KMS-11 (cell line): ENCODE results near the gene FAM3B.
"Not testable (repeated sequence)": the region's sequence is repeated elsewhere in the genome, so short reads cannot be mapped to it uniquely, and the experiment has no call there.

ENCODE experiments used
- H2AFZ ChIP-seq: fragments of 200-600 bp; sonication (generic); 2 replicates; pipeline ENCODE4 v1.6.1; 2016; ENCODE audit warnings: antibody characterized with exemption, mixed run types, low read depth
- H3K27ac ChIP-seq: fragments of 200-600 bp; sonication (generic); 2 replicates; pipeline ENCODE4 v1.6.1; 2016; ENCODE audit warnings: mild to moderate bottlenecking, mixed run types
- H3K27me3 ChIP-seq: fragments of 200-600 bp; sonication (generic); 2 replicates; pipeline ENCODE4 v1.6.1; 2017; ENCODE audit warnings: mild to moderate bottlenecking, low read depth, mixed run types, moderate library complexity; ENCODE audit not compliant: insufficient read depth
- H3K36me3 ChIP-seq: fragments of 200-600 bp; sonication (generic); 2 replicates; pipeline ENCODE4 v1.6.1; 2017; ENCODE audit warnings: mild to moderate bottlenecking, mixed run types; ENCODE audit not compliant: insufficient read depth
- H3K4me1 ChIP-seq: fragments of 200-600 bp; sonication (generic); 2 replicates; pipeline ENCODE4 v1.6.1; 2016; ENCODE audit warnings: mild to moderate bottlenecking, low read depth, mixed run types; ENCODE audit not compliant: poor library complexity, severe bottlenecking
- H3K4me2 ChIP-seq: fragments of 200-600 bp; sonication (generic); 2 replicates; pipeline ENCODE4 v1.7.0; 2016; ENCODE audit warnings: mild to moderate bottlenecking, mixed run types
- H3K4me3 ChIP-seq: fragments of 200-600 bp; sonication (generic); IDR thresholded peaks from 2 replicates; pipeline ENCODE4 v1.6.1; 2017; ENCODE audit warnings: low read depth, low read length, mixed read lengths; ENCODE audit not compliant: insufficient read depth
- H3K79me2 ChIP-seq: fragments of 200-600 bp; sonication (generic); 2 replicates; pipeline ENCODE4 v1.6.1; 2016; ENCODE audit warnings: low read depth, mixed run types; ENCODE audit not compliant: insufficient read depth
- H3K9ac ChIP-seq: fragments of 200-600 bp; sonication (generic); 2 replicates; pipeline ENCODE4 v1.6.1; 2016; ENCODE audit warnings: mild to moderate bottlenecking, mixed run types
- H4K20me1 ChIP-seq: fragments of 200-600 bp; sonication (generic); 2 replicates; pipeline ENCODE4 v1.6.1; 2016; ENCODE audit warnings: mild to moderate bottlenecking, mixed run types; ENCODE audit not compliant: insufficient read depth
- CTCF ChIP-seq: fragments of 200-600 bp; sonication (generic); conservative IDR thresholded peaks from 2 replicates; pipeline ENCODE4 v1.6.1; 2017; ENCODE audit warnings: low read depth, mild to moderate bottlenecking, antibody characterized with exemption, low read length, moderate library complexity, mixed read lengths

FAM3B gene

GRCh38 chr21:41359286-41359685 is 42.7 kb downstream of the FAM3B start:
- no peaks in the 10 kb centered on the region for H3K79me2 ChIP-seq
- no peak overlapping the region for H3K9ac ChIP-seq
- H3K27me3 ChIP-seq, result no peaks in the 10 kb centered on the region
- no peak for TF ChIP-seq CTCF
- no peak overlapping the region for H3K4me3 ChIP-seq
- H4K20me1 ChIP-seq, result no peaks in the 10 kb centered on the region
- H3K27ac ChIP-seq, result no peak overlapping the region
- H3K4me1 ChIP-seq, result peaks cover 33% of the 10 kb centered on the region
- no peaks in the 10 kb centered on the region for H3K36me3 ChIP-seq
- H2AFZ ChIP-seq, result no peak overlapping the region
- H3K4me2 ChIP-seq, result no peak overlapping the region

GRCh38 chr21:41359754-41360071 is 43.1 kb downstream of the FAM3B start:
- H3K36me3 ChIP-seq, H2AFZ ChIP-seq, H4K20me1 ChIP-seq, H3K9ac ChIP-seq, H3K4me3 ChIP-seq, H3K27me3 ChIP-seq, H3K79me2 ChIP-seq, H3K27ac ChIP-seq, H3K4me2 ChIP-seq: not testable (repeated sequence)
- H3K4me1 ChIP-seq, result peaks cover 31% of the 10 kb centered on the region

- H3K4me2 ChIP-seq, result no peak overlapping the region
- H4K20me1 ChIP-seq, result no peaks in the 10 kb centered on the region
- no peak for TF ChIP-seq CTCF
- no peak overlapping the region for H2AFZ ChIP-seq
- H3K4me3 ChIP-seq, result no peak overlapping the region
- H3K36me3 ChIP-seq, result no peaks in the 10 kb centered on the region
- no peak overlapping the region for H3K9ac ChIP-seq
- no peaks in the 10 kb centered on the region for H3K79me2 ChIP-seq
- H3K4me1 ChIP-seq, result peaks cover 27% of the 10 kb centered on the region
- no peaks in the 10 kb centered on the region for H3K27me3 ChIP-seq
- H3K27ac ChIP-seq, result no peak overlapping the region
Measured at GRCh38 chr21:41360072-41360821, 43.6 kb downstream of the FAM3B start.

GRCh38 chr21:41361053-41361785 is 44.6 kb downstream of the FAM3B start:
- no peak for TF ChIP-seq CTCF
- Histone ChIP-seq H3K9ac (peak overlapping the region; percentile 33; the same call in 1 of the 2 replicates), H4K20me1 (no peaks in the 10 kb centered on the region), H3K79me2 (no peaks in the 10 kb centered on the region), H3K4me2 (peak overlapping the region; percentile 70), H2AFZ (peak overlapping the region; percentile 48; the same call in 1 of the 2 replicates), H3K4me3 (no peak overlapping the region), H3K27ac (peak overlapping the region; percentile 71), H3K27me3 (no peaks in the 10 kb centered on the region), H3K36me3 (no peaks in the 10 kb centered on the region), H3K4me1 (peaks cover 27% of the 10 kb centered on the region)
